ENCODE measurements around the gene PDCD6IP.

DNA sequence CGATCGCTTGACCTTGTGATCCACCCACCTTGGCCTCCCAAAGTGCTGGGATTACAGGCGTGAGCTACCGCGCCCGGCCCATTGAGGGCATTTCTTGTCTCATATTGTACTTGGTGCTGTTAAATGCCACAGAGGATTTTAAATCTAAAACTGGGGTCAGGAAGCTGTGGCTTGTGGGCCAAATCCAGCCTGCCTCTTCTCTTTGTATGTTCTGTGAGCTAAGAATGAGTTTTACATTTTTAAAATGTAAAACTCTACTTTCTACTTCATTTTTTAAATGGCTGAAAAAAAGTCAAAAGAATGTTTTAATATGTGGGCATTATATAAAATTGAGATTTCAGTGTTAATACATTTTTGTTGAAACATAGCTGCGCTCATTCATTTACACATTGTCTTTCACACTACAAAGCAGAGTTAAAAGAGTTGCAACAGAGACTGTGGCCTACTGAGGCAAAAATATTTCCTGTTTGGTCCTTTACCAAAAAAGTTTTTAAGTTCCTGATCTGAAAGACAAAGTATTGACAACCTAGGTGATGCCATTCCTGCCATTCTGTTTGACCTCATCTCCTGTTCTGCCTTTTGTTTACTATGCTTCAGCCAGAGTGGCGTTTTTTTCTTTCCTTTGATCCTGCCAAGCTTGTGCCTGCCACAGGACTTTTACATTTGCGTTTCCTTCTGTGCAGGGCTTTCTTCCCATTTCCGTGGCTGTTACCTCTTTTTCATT lies 50.4 kb downstream of the PDCD6IP start:
- TF ChIP-seq, protein P1, sequence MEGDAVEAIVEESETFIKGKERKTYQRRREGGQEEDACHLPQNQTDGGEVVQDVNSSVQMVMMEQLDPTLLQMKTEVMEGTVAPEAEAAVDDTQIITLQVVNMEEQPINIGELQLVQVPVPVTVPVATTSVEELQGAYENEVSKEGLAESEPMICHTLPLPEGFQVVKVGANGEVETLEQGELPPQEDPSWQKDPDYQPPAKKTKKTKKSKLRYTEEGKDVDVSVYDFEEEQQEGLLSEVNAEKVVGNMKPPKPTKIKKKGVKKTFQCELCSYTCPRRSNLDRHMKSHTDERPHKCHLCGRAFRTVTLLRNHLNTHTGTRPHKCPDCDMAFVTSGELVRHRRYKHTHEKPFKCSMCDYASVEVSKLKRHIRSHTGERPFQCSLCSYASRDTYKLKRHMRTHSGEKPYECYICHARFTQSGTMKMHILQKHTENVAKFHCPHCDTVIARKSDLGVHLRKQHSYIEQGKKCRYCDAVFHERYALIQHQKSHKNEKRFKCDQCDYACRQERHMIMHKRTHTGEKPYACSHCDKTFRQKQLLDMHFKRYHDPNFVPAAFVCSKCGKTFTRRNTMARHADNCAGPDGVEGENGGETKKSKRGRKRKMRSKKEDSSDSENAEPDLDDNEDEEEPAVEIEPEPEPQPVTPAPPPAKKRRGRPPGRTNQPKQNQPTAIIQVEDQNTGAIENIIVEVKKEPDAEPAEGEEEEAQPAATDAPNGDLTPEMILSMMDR (conservative IDR thresholded peaks at IDR 0.05 in 1 of 2, IDR thresholded peaks at IDR 0.05 in 1 of 2; ENCODE audit: low read depth in 1 of 2, low read length in 2 of 2) = no peak
- TF ChIP-seq EZH2 (IDR thresholded peaks at IDR 0.05; ENCODE audit: low read length, missing control alignments) = no peak
